GM19438 (cell line): ENCODE results near the gene CFAP90.

Experiments
- ATAC-seq: cut with Tn5 transposase; IDR thresholded peaks from one replicate; pipeline ENCODE4 v1.9.1; 2021; ENCODE audit warnings: low read depth; ENCODE audit not compliant: unreplicated experiment

The CFAP90 gene

GRCh38 chr5:7868773-7869473, 18.0 kb upstream of the CFAP90 start, which contains the start of the genes FASTKD3 and MTRR:
Gene FASTKD3 (minus strand): TSS chr5:7869031. CDS start chr5:7868083, 948 bp downstream.
Gene MTRR (plus strand): TSS chr5:7869148. CDS start chr5:7870795, 1,647 bp downstream.
- peak; percentile 93 for ATAC-seq

- peak; percentile 0 for ATAC-seq
Measured at GRCh38 chr5:7868427-7868772, 17.5 kb upstream of the CFAP90 start.

- no peak for ATAC-seq
Measured at GRCh38 chr5:7867260-7867659, 16.3 kb upstream of the CFAP90 start.

GRCh38 chr5:7866196-7866595, 15.3 kb upstream of the CFAP90 start:
- no peak for ATAC-seq

GRCh38 chr5:7857926-7858632, 7.1 kb upstream of the CFAP90 start:
- no peak for ATAC-seq

GRCh38 chr5:7857361-7857760, 6.4 kb upstream of the CFAP90 start:
- no peak for ATAC-seq

- no peak for ATAC-seq
Measured at GRCh38 chr5:7856855-7857254, 5.9 kb upstream of the CFAP90 start.

- ATAC-seq, result no peak
Measured at GRCh38 chr5:7855611-7856010, 4.7 kb upstream of the CFAP90 start.

- no peak for ATAC-seq
Measured at GRCh38 chr5:7852988-7853387, 2.1 kb upstream of the CFAP90 start.

- ATAC-seq, result no peak
Measured at GRCh38 chr5:7852542-7852941, 1.6 kb upstream of the CFAP90 start.

GRCh38 chr5:7851617-7852289, 820 bp upstream of the CFAP90 start:
- ATAC-seq, result no peak

- no peak for ATAC-seq
Measured at GRCh38 chr5:7851240-7851592, 283 bp upstream of the CFAP90 start.

- no peak for ATAC-seq
Measured at GRCh38 chr5:7849681-7850394, 1.1 kb downstream of the CFAP90 start.

GRCh38 chr5:7848296-7848695, 2.6 kb downstream of the CFAP90 start:
- ATAC-seq, result no peak

GRCh38 chr5:7846327-7846726, 4.6 kb downstream of the CFAP90 start:
- ATAC-seq, result no peak

- ATAC-seq, result no peak
Measured at GRCh38 chr5:7845557-7845956, 5.4 kb downstream of the CFAP90 start.

- no peak for ATAC-seq
Measured at GRCh38 chr5:7844901-7845300, 6.0 kb downstream of the CFAP90 start.

- ATAC-seq, result no peak
Measured at GRCh38 chr5:7842531-7842930, 8.4 kb downstream of the CFAP90 start.

GRCh38 chr5:7837403-7837802, 13.5 kb downstream of the CFAP90 start:
- no peak for ATAC-seq

- no peak for ATAC-seq
Measured at GRCh38 chr5:7834982-7835381, 16.0 kb downstream of the CFAP90 start.

- ATAC-seq, result no peak
Measured at GRCh38 chr5:7828269-7828668, 22.7 kb downstream of the CFAP90 start.
